ENCODE measurements around the gene ACTC1. TPM values are rescaled to one million over a fixed set of nuclear protein-coding genes. Genes with fewer than 3 reads are reported as not detected.
A peak's percentile ranks its signal among the peaks of the same experiment; 100 is the strongest.

The ACTC1 gene
- total RNA-seq (2014; rRNA removed; shearing (Covaris generic)) (18.6 and 26.2 TPM in 2 replicates), polyA plus RNA-seq (2016; fragmentation: Nextera tagmentation; extraction: Ambion mirVana) (35.9 and 38.3 TPM in 2 replicates)
- long read RNA-seq, transcript ACTC1-201 (7 exons, 3,694 nt) = major isoform, 17 of 19 reads
- long read RNA-seq, partial matches to known transcripts = 2 of 19 reads
- long read RNA-seq, other reads (novel, unspliced or antisense) = 0 of 19 reads

- Histone ChIP-seq H3K9me2 (ENCODE audit: insufficient read depth) (no peaks in the 10 kb centered on the region), H3K36me3 (ENCODE audit: insufficient read depth) (peaks cover 5% of the 10 kb centered on the region; the same call in 1 of the 2 replicates), H2AFZ (peak within 1 kb of the TSS; percentile 95), H3K27me3 (ENCODE audit: insufficient read depth) (peaks cover 32% of the 10 kb centered on the region), H3F3A (replicated peaks; ENCODE audit: low read depth) (no peaks in the 10 kb centered on the region), H3K4me2 (peak within 1 kb of the TSS; percentile 93), H3K79me2 (replicated peaks; ENCODE audit: insufficient read depth) (no peaks in the 10 kb centered on the region), H3K4me3 (peak within 1 kb of the TSS; percentile 73), H4K20me1 (replicated peaks; ENCODE audit: insufficient read depth) (no peaks in the 10 kb centered on the region), H3K4me1 (ENCODE audit: insufficient read depth) (no peaks in the 10 kb centered on the region; the same call in 1 of the 2 replicates), H3K27ac (ENCODE audit: low read depth) (no peak within 1 kb of the TSS)
- peaks cover 15% of the 10 kb centered on the region for H3K4me1 Mint-ChIP-seq
- no peaks in the 10 kb centered on the region for H3K36me3 Mint-ChIP-seq (ENCODE audit: low read depth)
- H3K9me3 Mint-ChIP-seq = no peaks in the 10 kb centered on the region
- peaks cover 20% of the 10 kb centered on the region for H3K27me3 Mint-ChIP-seq (ENCODE audit: insufficient read depth, low read depth, poor library complexity)
- peak; percentile 50; the same call in 1 of the 2 replicates for TF ChIP-seq CREB1 (CRISPR knock-in tag; IDR thresholded peaks at IDR 0.05; ENCODE audit: low read depth)
- no peak for TF ChIP-seq ZNF114 (CRISPR knock-in tag; IDR thresholded peaks at IDR 0.05)
- no peak for TF ChIP-seq ZNF462 (CRISPR knock-in tag; IDR thresholded peaks at IDR 0.05)
- no peak for TF ChIP-seq JUNB (IDR thresholded peaks at IDR 0.05; ENCODE audit: unreplicated experiment)
- TF ChIP-seq CTCF (conservative IDR thresholded peaks at IDR 0.05; ENCODE audit: low read depth in 2 of 2) = no peak; a peak in 1 of 4 replicates
- no peak for TF ChIP-seq ETS1 (IDR thresholded peaks at IDR 0.05)
- ATAC-seq (peak; percentile 85), DNase-seq (ENCODE audit: low spot score) (peak; percentile 83)
- H3K4me3 Mint-ChIP-seq = peak within 1 kb of the TSS; percentile 74
- H3K27ac Mint-ChIP-seq = no peak within 1 kb of the TSS
Measured at GRCh38 chr15:34795267-34796081, at the start of gene ACTC1. TSS of gene ACTC1 (minus strand) at chr15:34795549. CDS start at chr15:34794808, 741 bp downstream.
